ENCODE measurements around the gene ZFHX3.

DNA sequence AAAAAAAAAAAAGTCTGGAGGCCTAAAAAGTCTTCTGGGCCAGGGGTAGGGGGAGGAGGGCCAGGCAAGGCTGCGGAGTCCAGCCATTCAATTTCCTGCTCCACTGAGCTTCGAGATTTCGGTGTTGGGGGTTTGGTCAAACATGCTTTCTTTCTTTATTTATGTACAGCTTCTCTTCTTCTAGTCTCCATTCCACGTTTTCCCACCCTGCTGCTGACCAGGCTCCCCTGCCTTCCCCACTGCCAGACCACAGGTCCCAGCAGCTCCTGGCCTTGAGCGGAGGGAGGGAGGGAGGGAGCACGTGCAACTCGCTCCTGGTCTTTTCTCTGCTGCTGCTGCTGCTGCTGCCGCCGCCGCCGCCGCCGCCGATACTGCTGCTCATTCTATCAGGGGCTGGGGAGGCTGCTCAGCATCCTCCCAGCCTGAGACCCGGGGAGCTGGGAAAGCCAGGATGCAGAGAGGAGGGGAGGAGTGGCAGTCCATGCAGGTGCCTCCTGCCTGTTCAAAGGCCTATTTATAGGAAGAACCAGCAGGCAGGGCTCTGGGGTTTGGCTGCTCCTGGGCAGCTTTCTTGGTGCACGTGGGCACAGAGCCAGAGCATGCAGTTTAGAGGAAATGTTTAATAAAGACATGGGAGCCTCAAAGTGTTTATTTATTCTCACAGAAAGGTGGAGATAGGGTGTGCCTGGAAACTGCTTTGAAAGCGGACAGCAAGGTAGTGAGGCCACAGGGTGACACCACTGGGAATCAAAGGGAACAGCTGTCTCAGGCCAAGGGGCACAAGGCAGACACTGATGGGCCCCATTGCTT is 23.4 kb upstream of the ZFHX3 start:
- TF ChIP-seq, protein P1, sequence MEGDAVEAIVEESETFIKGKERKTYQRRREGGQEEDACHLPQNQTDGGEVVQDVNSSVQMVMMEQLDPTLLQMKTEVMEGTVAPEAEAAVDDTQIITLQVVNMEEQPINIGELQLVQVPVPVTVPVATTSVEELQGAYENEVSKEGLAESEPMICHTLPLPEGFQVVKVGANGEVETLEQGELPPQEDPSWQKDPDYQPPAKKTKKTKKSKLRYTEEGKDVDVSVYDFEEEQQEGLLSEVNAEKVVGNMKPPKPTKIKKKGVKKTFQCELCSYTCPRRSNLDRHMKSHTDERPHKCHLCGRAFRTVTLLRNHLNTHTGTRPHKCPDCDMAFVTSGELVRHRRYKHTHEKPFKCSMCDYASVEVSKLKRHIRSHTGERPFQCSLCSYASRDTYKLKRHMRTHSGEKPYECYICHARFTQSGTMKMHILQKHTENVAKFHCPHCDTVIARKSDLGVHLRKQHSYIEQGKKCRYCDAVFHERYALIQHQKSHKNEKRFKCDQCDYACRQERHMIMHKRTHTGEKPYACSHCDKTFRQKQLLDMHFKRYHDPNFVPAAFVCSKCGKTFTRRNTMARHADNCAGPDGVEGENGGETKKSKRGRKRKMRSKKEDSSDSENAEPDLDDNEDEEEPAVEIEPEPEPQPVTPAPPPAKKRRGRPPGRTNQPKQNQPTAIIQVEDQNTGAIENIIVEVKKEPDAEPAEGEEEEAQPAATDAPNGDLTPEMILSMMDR (conservative IDR thresholded peaks at IDR 0.05): no peak
- TF ChIP-seq ZFX (IDR thresholded peaks at IDR 0.05): no peak

Data from C4-2B (cell line).